Mammary epithelial cell (primary cell): ENCODE measurements around the gene CMTM7.

Experiments
- EZH2 ChIP-seq: IDR thresholded peaks from 2 replicates; pipeline ENCODE4 v1.6.1; 2012; ENCODE audit warnings: low read length, inconsistent platforms, borderline replicate concordance
- TF ChIP-seq, protein P1 (sequence below), 2 donors: IDR thresholded peaks in 1 of 2; conservative IDR thresholded peaks in 1 of 2; 2 replicates each; pipeline ENCODE4 v1.5.1; 2011 to 2012; ENCODE audit warnings: inconsistent platforms in 2 of 2, low read length in 2 of 2, mild to moderate bottlenecking in 2 of 2, control low read depth in 1 of 2, low read depth in 1 of 2; ENCODE audit not compliant: insufficient read depth in 1 of 2; ENCODE audit errors: extremely low read depth in 1 of 2

DNA sequence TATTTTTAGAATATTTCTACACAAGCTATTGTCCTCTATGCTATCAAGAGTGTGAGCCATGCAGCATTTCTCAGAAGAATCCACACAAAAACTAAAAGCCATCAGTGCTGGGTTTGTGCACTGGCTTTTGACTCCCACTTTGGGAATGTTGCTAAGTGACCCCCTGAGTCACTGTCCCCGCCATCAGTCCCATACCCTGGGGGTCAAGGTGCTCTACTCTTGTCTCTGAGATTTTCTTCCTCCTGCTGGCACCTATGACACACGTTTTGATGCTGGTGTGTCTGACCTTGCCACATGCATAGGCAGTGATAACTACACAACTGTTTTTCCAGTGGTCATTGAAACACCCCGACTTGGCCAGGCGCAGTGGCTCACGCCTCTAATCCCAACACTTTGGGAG, 19.8 kb downstream of the CMTM7 start:
- TF ChIP-seq, protein P1, sequence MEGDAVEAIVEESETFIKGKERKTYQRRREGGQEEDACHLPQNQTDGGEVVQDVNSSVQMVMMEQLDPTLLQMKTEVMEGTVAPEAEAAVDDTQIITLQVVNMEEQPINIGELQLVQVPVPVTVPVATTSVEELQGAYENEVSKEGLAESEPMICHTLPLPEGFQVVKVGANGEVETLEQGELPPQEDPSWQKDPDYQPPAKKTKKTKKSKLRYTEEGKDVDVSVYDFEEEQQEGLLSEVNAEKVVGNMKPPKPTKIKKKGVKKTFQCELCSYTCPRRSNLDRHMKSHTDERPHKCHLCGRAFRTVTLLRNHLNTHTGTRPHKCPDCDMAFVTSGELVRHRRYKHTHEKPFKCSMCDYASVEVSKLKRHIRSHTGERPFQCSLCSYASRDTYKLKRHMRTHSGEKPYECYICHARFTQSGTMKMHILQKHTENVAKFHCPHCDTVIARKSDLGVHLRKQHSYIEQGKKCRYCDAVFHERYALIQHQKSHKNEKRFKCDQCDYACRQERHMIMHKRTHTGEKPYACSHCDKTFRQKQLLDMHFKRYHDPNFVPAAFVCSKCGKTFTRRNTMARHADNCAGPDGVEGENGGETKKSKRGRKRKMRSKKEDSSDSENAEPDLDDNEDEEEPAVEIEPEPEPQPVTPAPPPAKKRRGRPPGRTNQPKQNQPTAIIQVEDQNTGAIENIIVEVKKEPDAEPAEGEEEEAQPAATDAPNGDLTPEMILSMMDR (conservative IDR thresholded peaks at IDR 0.05 in 1 of 2, IDR thresholded peaks at IDR 0.05 in 1 of 2; ENCODE audit: extremely low read depth in 1 of 2, insufficient read depth in 1 of 2, low read depth in 1 of 2, low read length in 2 of 2): no peak
- no peak for TF ChIP-seq EZH2
